Activated CD4-positive, alpha-beta T cell treated with anti-CD3 and anti-CD28 coated beads, Interleukin-2, amount 50 U/mL, for 1 hour (primary cell): Measurements from ENCODE around the gene PLXNA3.
A peak's percentile ranks its signal among the peaks of the same experiment; 100 is the strongest.

Source experiments
- DNase-seq: peaks from one replicate; pipeline ENCODE4 v3.0.0-alpha.2; 2020

The PLXNA3 gene

GRCh38 chrX:154507673-154508383 lies 49.7 kb downstream of the PLXNA3 start:
- no peak for DNase-seq

GRCh38 chrX:154508384-154508745 lies 50.3 kb downstream of the PLXNA3 start:
- no peak for DNase-seq

- no peak for DNase-seq
Measured at GRCh38 chrX:154509455-154509854, 51.4 kb downstream of the PLXNA3 start.

DNA sequence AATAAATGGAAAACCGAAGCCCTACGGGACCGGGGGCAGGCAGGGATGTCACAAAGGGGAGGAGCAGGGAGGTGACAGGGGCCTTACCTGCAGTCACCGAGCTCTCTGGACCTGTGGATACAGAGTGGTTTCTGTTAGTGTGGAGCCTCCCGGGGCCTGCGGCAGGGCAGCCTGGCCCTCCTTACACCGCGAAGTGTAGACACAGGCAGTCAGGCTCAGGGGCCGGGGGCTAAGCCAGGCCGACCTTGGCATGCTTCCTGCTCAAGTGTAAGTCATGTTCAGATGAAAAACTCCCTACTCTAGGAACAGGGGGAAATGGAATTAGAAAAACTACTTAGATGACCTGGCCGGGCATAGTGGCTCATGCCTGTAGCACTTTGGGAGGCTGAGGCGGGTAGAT lies 53.7 kb downstream of the PLXNA3 start:
- DNase-seq, result no peak

DNA sequence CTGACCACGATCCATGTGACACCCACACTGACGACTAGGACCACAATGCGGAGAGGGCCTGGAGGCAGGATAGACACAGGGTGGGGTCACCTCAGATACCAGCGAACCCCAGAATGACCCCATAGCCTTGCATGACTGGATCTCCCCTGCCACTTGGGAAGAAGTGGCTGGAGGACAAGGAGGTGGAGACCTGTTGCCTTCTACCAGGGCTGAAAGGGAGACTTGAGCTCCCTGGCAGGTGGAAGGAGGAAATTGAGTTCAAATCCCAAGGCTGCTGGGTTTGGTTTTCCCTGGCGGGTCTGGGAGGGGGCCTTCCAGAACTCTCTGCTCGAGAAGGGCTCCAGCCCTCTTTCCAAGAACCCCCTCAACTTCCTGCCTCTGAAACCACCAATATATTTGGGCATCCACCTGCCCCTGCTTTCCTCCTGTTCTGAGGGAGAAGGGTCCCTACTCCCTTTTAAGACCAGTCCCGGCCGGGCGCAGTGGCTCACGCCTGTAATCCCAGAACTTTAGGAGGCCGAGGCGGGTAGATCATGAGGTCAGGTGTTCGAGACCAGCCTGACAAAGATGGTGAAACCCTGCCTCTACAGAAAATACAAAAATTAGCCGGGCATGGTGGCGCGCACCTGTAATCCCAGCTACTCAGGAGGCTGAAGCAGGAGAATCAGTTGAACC lies 54.9 kb downstream of the PLXNA3 start:
- no peak for DNase-seq

DNA sequence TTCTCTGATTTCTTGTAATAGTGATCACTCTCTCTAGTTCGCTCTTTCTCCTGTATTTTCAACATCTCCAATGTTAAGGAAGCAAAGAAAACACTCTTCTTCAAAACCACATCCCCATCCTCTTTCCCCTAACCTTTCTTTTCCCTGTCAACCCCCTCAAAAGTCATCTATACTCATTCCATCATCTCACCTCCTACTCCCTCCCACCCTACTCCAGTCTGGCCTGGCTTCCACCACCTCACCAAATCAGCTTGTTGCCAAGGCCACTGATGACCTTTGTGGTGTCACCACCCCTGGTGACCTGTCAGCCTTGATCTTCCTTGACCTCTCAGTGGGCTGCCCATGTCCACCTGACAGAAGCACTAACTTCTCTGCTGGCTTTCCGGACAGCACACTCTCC lies 55.6 kb downstream of the PLXNA3 start:
- DNase-seq, result no peak

DNA sequence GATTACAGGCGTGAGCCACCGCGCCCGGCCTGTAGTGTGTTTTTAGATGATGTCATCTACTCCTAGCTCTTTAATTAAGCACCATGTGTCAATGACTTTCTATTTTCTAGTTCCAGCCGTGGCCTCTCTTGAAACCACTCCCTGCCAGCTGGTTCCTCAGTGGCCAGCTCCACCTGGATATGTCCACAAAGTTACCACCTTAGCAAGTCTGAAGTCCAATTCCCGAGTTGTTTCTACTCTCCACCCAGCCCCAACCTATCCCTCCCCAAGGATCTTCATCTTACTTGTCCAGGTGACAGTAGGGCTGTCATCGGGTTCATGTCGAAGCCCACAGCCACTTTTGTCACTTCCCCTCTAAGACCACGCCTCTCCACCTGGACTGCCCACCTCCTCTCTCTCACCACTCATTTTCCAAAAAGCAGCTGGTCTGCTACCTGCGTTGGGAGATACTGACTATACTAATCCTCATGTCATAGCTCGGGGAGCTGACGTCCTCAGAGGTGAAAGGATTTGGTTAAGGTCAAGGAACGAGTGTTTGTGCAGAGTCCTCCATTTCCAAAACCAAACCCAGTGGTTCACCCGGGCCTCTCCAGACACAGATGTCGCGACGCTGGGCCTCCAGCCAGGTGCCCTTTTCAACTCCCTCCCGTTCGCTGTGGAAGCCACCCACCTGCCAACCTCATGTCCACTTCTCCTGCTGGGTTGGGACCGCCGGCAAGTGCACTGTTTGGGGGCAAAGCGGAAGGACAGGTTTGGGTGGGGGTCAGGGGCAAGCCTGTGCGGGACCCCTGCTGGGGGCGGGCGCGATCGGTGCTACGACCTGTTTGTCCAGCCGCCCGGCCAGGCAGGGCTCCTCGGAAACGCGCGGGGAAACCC lies 57.2 kb downstream of the PLXNA3 start:
- DNase-seq, result no peak

DNA sequence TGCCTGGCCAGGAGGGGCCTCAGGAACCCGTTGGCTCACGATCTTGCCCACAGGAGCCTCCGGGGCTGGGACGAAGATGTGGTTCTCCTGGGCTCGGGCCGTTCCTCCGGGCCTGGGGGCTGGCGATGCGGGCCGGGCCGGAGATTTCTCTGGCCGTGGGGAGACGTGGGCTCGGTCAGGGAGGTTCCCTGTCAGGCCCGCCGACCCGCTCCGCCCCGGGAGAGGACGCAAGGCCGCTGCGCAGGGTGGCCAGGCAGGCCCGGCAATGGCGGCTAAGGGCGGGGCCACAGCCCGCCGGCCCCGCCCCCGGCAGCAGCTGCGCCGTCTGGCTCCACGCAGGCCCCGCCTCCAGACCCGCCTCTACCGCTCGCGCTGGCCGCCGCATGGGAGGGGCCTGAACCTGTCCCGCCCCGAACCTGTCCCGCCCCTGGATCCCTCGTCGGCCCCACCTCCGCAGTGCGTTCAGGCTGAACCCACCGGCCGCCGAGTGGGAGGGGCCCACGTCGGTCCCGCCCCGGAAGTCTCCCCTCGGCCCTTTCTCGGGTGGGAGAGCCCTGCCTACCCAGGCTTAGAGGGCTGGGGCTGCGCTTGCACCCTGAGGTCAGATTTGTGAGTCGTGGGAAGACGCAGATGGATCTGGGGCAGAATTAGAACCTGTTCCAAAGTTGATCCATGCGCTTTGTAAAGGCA lies 58.0 kb downstream of the PLXNA3 start, which contains the start of gene FAM3A:
Gene FAM3A, minus strand, starts transcription at position 267 of the 690 bp plus-strand sequence. CDS start 460 bp downstream, outside the sequence.
- DNase-seq, result peak; percentile 90

GRCh38 chrX:154516656-154517100 lies 58.6 kb downstream of the PLXNA3 start:
- DNase-seq, result no peak

DNA sequence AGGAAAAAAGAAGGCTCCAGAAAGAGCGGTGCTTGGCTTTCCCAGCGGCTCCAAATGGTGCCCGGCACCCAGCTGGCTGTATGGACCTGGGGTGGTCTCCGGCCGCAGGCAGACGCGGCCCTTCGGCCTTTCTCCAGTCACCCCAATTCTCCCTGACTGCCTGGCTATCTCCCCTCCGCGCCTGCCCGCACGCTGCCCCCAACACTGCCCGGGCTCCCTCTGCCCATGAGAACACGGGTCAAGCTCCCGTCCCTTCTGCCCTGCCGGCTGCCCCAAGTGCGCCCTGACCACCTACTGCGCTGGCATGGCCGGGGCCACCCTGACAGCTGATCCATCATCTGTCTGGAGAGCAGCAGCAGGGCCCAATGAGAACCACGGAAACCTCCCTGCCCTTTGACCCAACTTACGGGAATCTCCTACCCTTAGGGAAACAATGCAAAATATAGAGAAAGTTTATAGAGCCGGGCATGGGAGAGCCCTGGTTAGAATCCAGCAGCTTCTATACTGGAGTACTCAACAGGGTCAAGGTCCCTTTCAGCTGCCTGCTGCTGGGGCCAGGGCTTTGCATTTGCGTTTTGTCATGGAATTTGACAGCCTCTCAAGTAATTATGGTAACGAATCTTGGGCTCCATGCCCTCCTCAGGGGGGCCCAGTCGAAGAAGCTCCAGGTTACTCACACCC lies 59.2 kb downstream of the PLXNA3 start:
- no peak for DNase-seq

GRCh38 chrX:154519389-154519788 lies 61.3 kb downstream of the PLXNA3 start:
- DNase-seq, result no peak

- DNase-seq, result no peak
Measured at GRCh38 chrX:154525606-154526490, 67.8 kb downstream of the PLXNA3 start.

DNA sequence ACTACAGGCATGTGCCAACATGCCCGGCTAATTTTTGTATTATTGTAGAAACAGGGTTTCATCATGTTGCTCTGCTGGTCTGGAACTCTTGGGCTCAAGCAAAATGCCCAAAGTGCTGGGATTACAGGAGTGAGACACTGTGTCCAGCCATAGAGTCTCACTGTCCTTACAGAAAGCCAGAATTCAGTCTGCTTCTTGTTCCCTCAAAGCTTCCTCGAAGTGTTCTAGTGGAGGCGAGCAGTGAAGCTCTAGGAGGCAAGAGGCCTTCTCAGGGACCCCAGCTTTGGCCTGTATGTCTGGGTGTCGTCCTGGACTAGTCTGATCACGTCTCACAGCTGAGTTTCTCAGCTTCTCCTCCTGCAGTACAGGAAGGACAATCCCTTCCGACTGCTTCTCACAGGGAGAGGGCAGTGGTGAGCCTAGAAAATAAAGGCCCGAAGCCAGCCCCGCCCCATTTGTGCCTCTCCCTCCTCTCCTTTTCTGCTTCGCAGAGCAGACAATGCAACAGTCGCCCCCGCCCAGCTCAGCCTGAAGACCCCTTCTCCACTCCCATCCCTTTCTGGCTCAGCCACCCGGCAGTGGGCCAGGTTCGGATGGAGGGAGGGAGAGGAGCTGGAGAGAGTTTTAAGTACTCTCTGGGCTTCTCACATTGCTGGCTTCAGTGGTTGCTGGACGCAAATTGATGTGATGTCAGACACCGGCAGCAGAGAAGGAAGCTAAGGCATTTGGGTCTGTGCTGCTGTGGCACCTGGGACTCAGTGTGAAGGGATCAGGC lies 69.0 kb downstream of the PLXNA3 start:
- peak; percentile 52 for DNase-seq
